HG03039 (cell line): ENCODE results near the gene WDR17.

ENCODE experiments used
- ATAC-seq: cut with Tn5 transposase; IDR thresholded peaks from one replicate; pipeline ENCODE4 v1.9.1; 2021; ENCODE audit warnings: mild to moderate bottlenecking, moderate library complexity; ENCODE audit not compliant: unreplicated experiment

Gene WDR17

GRCh38 chr4:176090115-176090514 lies 24.5 kb downstream of the WDR17 start:
- no peak for ATAC-seq

GRCh38 chr4:176099314-176099713 lies 33.7 kb downstream of the WDR17 start:
- no peak for ATAC-seq

DNA sequence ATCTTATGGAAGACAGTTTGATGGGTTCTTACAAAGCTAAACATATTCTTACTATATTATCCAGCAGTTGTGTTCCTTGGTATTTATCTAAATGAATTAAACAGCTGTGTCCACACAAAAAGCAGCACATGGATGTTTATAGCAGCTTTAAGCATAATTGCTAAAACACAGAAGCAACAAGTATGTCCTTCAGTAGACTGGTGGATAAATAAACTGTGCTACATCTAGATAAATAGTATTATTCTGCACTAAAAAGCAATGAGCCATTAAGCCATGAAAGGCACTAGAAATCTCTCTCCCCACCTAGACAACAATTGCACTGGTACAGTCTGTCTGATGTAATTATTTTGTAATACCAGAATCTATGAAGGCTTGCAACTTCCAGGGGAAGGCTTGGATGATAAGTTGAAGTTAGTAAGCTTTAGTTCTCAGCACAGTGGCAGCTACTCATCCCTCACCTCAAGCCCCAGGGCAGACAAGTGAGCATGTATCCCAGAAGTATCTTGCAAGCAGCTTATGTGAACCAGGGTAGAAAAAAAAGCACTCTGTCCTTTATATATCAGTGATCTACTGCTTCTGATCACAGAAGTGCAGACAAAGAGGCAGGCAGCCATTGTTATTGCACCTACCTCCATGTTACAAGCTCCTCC lies 36.9 kb downstream of the WDR17 start:
- no peak for ATAC-seq

DNA sequence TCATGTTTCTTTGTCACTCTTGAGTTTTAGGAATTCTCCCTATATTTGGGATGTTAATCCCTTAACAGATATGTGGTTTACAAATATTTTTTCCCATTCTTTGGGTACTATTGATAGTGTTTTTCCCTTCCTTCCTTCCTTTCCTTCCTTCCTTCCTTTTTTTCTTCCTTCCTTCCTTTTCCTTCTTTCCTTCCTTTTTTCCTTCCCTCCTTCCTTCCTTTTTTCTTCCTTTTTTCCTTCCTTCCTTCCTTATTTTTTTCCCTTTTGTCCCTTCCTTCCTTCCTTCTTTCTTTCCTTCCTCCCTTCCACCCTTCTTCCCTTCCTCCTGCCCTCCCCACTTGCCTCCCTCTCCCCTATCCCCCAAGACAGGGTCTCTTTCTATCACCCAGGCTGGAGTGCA lies 42.1 kb downstream of the WDR17 start:
- ATAC-seq, result no peak

GRCh38 chr4:176123710-176124407 lies 58.2 kb downstream of the WDR17 start:
- peak; percentile 100 for ATAC-seq

DNA sequence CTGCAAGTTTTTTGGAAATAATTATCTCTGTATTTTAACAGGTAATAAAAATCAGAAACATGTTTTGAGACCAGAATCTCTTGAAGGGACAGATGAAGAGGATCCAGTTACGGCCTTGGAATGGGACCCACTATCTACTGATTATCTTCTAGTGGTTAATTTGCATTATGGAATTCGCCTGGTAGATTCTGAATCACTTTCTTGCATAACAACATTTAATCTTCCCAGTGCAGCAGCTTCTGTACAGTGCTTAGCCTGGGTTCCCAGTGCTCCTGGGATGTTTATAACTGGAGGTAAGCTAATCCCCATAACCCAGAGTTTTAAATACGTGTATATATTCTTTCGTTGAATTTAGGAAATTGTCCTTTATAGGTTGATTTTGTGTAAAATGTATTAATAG lies 59.4 kb downstream of the WDR17 start:
- ATAC-seq, result no peak

- no peak for ATAC-seq
These were observed 69.0 kb downstream of the WDR17 start for GRCh38 chr4:176134670-176135069.

DNA sequence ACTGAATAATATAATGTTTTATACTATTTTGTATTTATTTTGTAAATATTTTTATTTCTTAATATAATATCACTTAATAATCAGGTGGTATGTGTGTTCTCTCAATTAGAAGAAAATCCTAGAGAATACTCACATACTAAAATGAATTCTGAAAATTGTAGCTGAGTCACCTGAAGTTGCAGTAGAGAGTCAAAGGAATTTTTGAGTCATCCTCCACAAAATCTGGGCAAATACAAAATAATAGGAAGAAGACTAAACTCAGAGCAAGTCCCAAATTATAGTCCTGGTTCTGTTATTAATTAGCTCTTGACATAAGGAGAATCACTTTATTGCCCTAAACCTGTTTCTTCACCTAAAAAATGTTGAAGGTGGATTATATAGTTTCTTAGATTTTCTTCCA lies 72.0 kb downstream of the WDR17 start:
- ATAC-seq, result no peak

DNA sequence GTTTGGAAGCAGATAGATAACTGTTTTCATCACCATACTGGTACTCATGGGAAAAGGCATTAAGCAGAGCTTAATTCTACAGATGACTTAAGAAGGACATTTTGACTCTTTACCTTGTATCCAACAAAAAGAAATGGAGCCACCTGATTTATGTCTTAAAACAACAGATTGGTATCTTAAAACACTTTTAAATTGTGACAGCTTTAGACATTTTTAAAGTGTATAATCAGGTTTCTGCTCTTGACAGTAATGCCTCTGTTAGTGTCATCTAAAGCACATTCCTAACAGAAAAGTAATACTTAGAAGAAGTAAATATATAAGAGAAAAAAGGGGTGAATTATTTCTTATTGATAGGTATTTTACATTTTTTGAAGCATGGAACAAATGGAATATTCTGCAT lies 73.9 kb downstream of the WDR17 start:
- no peak for ATAC-seq

GRCh38 chr4:176142253-176142652 lies 76.6 kb downstream of the WDR17 start:
- ATAC-seq, result no peak

- no peak for ATAC-seq
These were observed 84.2 kb downstream of the WDR17 start for GRCh38 chr4:176149680-176150355.

DNA sequence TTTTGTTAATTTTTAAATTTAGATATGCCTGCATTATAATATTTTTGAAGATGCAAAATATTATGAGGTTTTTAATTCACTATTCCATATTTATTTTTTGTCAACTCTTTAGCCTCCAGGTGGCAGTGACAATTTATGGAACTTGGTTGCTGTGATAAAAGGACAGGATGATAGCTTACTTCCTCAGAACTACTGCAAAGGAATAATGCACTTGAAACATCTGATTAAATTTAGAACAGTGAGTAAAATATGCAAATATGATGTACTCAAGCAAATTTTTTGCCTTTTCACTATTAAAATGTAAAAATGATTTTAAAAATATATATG lies 84.7 kb downstream of the WDR17 start:
- ATAC-seq, result no peak

- no peak for ATAC-seq
These were observed 85.1 kb downstream of the WDR17 start for GRCh38 chr4:176150704-176151103.

DNA sequence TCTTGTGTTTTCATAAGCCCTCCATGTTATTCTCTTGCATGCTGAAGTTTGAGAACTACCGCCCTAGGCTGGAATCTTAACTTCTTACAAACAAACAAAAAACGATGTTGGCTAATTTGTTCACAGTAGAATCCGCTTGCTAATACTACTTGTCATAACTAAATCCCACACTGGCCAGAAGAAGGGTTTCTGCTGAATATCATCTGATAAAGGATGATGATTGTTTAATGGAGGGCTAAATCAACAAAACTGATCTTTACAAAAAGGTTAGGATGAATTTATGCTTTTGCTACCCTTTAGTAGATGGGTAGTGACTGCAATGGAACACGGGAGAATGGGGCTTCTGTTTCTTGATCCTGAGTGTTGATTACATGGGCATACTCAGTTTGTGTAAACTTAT lies 87.5 kb downstream of the WDR17 start:
- ATAC-seq, result no peak

GRCh38 chr4:176156656-176157055 lies 91.0 kb downstream of the WDR17 start:
- ATAC-seq, result no peak

DNA sequence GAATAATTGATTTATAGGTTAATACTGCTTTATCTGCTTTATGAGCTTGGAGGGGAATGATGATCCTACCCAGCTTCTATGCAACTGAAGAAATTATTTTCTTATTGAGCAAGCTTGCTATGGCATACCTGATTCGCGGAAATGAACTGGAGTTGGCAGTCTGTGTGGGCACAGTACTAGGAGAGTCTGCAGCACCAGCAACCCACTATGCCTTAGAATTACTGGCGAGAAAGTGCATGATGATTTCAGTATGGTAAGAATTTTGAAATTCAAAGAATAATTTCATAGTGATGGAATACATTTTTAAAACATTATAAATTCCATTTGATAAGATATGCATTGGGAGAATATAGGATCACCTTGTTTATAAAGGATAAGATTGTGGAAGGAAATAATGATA lies 97.4 kb downstream of the WDR17 start:
- ATAC-seq, result no peak

DNA sequence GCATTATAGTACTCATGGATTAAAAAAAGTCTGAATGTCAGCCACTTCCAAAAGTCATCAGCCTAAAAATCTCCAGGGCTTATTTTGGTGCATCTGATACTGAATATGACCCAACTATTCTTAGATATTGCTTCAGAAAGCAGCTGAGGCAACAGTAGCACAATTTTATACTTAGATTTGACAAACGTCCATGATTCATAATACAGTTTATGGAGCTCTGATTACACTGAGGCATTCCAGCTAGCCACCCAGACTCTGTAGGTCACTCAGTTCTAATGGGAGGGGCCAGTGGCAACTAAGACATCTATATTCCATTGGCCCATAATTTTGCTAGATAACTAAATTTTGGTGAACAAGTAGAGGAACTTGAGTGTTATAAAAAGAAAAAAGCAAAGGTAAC lies 119.4 kb downstream of the WDR17 start:
- ATAC-seq, result no peak

GRCh38 chr4:176186067-176186466 lies 120.4 kb downstream of the WDR17 start:
- ATAC-seq, result peak; percentile 50

DNA sequence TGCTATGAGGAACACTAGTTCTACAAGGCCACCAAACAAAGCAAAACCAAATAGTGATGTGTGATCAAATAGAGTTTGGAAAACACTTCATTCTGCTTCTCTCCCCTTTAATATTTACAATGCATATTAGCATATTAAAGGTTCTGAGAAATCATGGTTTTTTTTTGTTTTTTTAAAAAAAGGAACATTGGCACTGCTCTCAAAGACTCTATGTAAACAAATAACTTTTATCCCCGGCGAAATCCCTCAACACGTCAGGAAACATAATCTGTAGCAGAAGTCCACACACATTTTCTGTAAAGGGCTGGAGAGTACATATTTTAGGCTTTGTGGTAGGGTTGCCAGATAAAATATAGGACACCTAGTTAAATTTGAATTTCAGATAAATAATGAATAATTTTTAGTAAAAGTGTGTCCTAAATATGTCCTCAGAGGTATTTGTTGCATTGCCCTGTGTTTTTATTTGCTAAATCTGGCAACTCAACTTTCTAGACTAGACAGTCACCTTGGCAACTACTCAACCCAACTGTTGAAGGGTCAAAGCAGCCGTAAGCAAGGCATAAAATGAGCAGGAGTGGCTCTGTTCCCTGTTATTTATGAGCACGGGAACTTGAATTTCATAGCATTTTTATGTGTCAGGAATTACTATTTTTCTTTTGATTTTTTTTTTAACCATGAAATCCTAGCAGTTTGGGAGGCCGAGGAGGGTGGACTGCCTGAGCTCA lies 121.2 kb downstream of the WDR17 start:
- no peak for ATAC-seq

DNA sequence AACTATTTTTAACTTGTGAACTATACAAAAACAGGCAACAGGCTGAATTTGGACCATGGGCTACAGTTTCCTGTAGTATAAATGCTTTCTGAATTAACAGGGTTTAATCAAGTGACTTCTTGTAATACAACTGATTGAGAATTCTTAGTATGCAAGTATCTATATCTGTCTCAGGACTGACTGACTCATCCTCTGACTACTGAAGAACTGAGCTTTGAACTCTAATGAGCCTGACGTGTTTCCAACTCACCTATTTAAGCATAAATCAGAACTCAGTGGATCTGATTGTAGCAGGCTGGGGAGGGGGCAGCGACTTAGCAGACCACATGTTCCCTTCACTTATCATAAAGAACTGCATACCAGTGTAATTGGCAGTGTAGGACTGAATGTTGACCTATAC lies 122.0 kb downstream of the WDR17 start:
- no peak for ATAC-seq

DNA sequence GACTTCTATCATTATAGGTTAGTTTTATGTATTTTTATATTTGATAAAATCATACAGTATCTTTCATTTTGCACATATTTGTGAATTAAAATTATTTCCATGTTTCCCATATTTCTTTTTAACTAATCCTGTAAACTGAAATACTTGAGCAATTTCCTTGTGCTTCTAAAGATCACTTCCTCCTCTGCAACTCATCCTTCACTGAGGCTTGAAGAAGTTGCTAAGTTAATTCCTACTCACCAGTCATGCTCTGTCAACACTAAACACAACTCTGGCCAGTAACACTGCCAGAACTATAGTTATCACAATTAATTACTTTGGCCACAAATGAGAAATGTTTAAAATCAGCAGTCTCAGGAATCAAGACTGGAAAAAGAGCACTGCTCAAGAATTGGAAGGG lies 123.0 kb downstream of the WDR17 start:
- ATAC-seq, result no peak
